HepG2 (cell line): ENCODE results near the gene CLPTM1. TPM values are rescaled to one million over a fixed set of nuclear protein-coding genes. Genes with fewer than 3 reads are reported as not detected.

ENCODE experiments used
- CBFB ChIP-seq: sonication (generic); formaldehyde crosslinking; IDR thresholded peaks from 2 replicates; pipeline ENCODE4 v1.4.0; 2020; ENCODE audit warnings: missing genetic modification reagents
- IRF2 ChIP-seq: IDR thresholded peaks from 2 replicates; pipeline ENCODE4 v1.6.1; 2018; ENCODE audit warnings: missing genetic modification reagents, missing compliant biosample characterization
- JUND ChIP-seq: sonication (generic); formaldehyde crosslinking; IDR thresholded peaks from 2 replicates; pipeline ENCODE4 v1.8.0; 2022; ENCODE audit warnings: mild to moderate bottlenecking, missing genetic modification reagents
- PRPF4 ChIP-seq: fragments of 200-400 bp; formaldehyde crosslinking; IDR thresholded peaks from 2 replicates; pipeline ENCODE4 v1.6.1; 2016; ENCODE audit warnings: low read length, low read depth; ENCODE audit not compliant: poor library complexity, severe bottlenecking
- SALL2 ChIP-seq: sonication (generic); formaldehyde crosslinking; IDR thresholded peaks from 2 replicates; pipeline ENCODE4 v1.8.1; 2023; ENCODE audit warnings: mild to moderate bottlenecking, missing genetic modification reagents, inconsistent platforms
- TARDBP ChIP-seq: sonication (generic); formaldehyde crosslinking; IDR thresholded peaks from 2 replicates; pipeline ENCODE4 v1.8.0; 2022; ENCODE audit warnings: mild to moderate bottlenecking, missing genetic modification reagents
- TEAD2 ChIP-seq: sonication (generic); formaldehyde crosslinking; IDR thresholded peaks from 2 replicates; pipeline ENCODE4 v1.9.0; 2021; ENCODE audit warnings: missing genetic modification reagents
- TSC22D2 ChIP-seq: sonication (generic); formaldehyde crosslinking; IDR thresholded peaks from 2 replicates; pipeline ENCODE4 v1.5.1; 2020; ENCODE audit warnings: missing genetic modification reagents, mild to moderate bottlenecking, borderline replicate concordance
- ZBTB42 ChIP-seq: sonication (generic); formaldehyde crosslinking; IDR thresholded peaks from 2 replicates; pipeline ENCODE4 v1.5.0; 2020; ENCODE audit warnings: mild to moderate bottlenecking, missing genetic modification reagents
- ZFAT ChIP-seq: sonication (generic); formaldehyde crosslinking; conservative IDR thresholded peaks from 2 replicates; pipeline ENCODE4 v1.8.1; 2023; ENCODE audit warnings: missing genetic modification reagents, inconsistent platforms
- ZFP36L2 ChIP-seq: sonication (generic); formaldehyde crosslinking; IDR thresholded peaks from 2 replicates; pipeline ENCODE4 v1.4.0; 2020; ENCODE audit warnings: missing genetic modification reagents
- ZNF101 ChIP-seq: sonication (generic); formaldehyde crosslinking; IDR thresholded peaks from 2 replicates; pipeline ENCODE4 v1.4.0; 2020; ENCODE audit warnings: mild to moderate bottlenecking, low read depth, missing genetic modification reagents, borderline replicate concordance
- ZNF382 ChIP-seq: sonication (generic); formaldehyde crosslinking; IDR thresholded peaks from 2 replicates; pipeline ENCODE4 v1.5.0; 2020; ENCODE audit warnings: missing genetic modification reagents, mild to moderate bottlenecking, borderline replicate concordance
- ZNF484 ChIP-seq: sonication (generic); formaldehyde crosslinking; IDR thresholded peaks from 2 replicates; pipeline ENCODE4 v1.5.1; 2020; ENCODE audit warnings: mild to moderate bottlenecking, low read depth, missing genetic modification reagents, borderline replicate concordance
- ZNF766 ChIP-seq: sonication (generic); formaldehyde crosslinking; IDR thresholded peaks from 2 replicates; pipeline ENCODE4 v1.5.0; 2020; ENCODE audit warnings: missing genetic modification reagents, borderline replicate concordance
- ZNF773 ChIP-seq: sonication (generic); formaldehyde crosslinking; IDR thresholded peaks from 2 replicates; pipeline ENCODE4 v1.4.0; 2020; ENCODE audit warnings: missing genetic modification reagents, borderline replicate concordance
- ZNF816 ChIP-seq: sonication (generic); formaldehyde crosslinking; IDR thresholded peaks from 2 replicates; pipeline ENCODE4 v1.8.0; 2022; ENCODE audit warnings: missing genetic modification reagents, mild to moderate bottlenecking, borderline replicate concordance
- polyA plus RNA-seq, 8 experiments: library from polyadenylated mRNA; depleted of rRNA in 3 of 8; stranded (reverse) in 7 of 8; unstranded in 1 of 8; fragments of >200 nt; fragmentation: Illumina TruSeq in 4 of 8; extraction: Trizol in 4 of 8; gene quantifications; 2 replicates each; pipeline versions ENCODE4 v1.2.1 to v1.2.3, GENCODE V29; 2011 to 2016; ENCODE audit warnings: low read depth in 4 of 8, missing spikeins in 1 of 8, mixed read lengths in 1 of 8; ENCODE audit not compliant: insufficient read depth in 1 of 8
- total RNA-seq, 5 experiments: library from RNA; depleted of rRNA; stranded (reverse); fragments of >200 nt; fragmentation: Illumina TruSeq; extraction: Trizol; gene quantifications; 2 replicates each; pipeline ENCODE4 v1.2.3, GENCODE V29; 2016; ENCODE audit warnings: low read depth in 1 of 5
- TF ChIP-seq, protein P1 (sequence below): sonication (generic); formaldehyde crosslinking; IDR thresholded peaks from 2 replicates; pipeline ENCODE4 v1.4.0; 2020; ENCODE audit warnings: missing genetic modification reagents, mild to moderate bottlenecking, borderline replicate concordance
- TF ChIP-seq, protein P2 (sequence below): sonication (generic); formaldehyde crosslinking; IDR thresholded peaks from 2 replicates; pipeline ENCODE4 v1.4.0; 2020; ENCODE audit warnings: mild to moderate bottlenecking, missing genetic modification reagents
- TF ChIP-seq, protein P3 (sequence below): sonication (generic); formaldehyde crosslinking; IDR thresholded peaks from 2 replicates; pipeline ENCODE4 v1.8.0; 2022; ENCODE audit warnings: mild to moderate bottlenecking, missing genetic modification reagents
- TF ChIP-seq, protein P4 (sequence below): sonication (generic); formaldehyde crosslinking; IDR thresholded peaks from 2 replicates; pipeline ENCODE4 v1.5.0; 2020; ENCODE audit warnings: missing genetic modification reagents, mild to moderate bottlenecking, borderline replicate concordance

Gene CLPTM1
- total and polyA plus RNA-seq, 2 of the 13 experiments (the other 11 are each of a cell fraction or from before 2014, with no cell fraction given): 34.9 to 42.8 TPM

DNA sequence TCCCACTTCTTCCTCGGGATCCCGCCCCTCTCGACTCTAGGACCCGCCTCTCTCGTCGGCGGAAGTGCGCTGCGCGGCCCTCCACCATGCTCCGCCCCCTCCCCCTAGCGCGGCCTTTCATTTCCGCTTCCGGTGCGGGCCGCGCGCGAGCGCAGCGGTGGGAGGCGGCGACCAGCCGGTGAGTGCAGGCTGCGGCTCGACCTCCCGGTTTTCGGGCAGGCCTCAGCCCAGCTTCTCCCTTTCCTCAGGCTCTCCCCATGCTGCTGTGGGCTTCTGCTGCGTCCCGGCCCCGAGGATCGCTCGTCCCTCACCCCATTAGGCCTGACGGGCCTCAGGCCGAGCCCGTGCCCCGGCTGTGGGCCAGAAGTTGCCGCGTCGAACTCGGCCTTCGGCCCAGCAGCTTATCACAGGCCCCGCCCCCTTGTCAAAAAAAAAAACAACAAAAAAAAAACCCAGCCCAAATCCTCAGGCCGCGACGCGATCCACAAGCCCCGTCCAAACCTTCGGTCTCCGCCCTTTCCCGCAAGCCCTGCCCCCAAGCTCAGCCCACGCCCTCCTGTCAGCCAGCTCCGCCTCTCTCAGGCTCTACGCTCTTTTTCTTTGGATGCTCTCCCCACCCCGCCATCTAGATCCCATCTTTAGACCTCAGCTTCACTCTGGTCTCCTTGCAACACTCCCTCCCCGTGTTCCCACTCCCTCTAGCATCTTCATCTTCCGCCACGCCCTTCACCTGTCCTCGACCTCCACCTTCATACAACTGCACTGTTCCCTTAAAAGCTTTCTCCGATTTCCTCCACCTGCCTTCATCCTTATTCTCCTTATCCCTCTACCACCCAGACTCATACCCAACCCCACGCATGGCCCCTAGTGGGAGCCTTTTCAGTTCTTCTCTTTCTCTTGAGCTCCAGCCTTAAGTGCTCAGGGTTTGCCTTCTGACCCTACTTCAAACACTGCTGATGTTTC lies 84.0 kb downstream of the CLPTM1 start, which contains the start of gene CLASRP (continued):
- TF ChIP-seq, protein P1, sequence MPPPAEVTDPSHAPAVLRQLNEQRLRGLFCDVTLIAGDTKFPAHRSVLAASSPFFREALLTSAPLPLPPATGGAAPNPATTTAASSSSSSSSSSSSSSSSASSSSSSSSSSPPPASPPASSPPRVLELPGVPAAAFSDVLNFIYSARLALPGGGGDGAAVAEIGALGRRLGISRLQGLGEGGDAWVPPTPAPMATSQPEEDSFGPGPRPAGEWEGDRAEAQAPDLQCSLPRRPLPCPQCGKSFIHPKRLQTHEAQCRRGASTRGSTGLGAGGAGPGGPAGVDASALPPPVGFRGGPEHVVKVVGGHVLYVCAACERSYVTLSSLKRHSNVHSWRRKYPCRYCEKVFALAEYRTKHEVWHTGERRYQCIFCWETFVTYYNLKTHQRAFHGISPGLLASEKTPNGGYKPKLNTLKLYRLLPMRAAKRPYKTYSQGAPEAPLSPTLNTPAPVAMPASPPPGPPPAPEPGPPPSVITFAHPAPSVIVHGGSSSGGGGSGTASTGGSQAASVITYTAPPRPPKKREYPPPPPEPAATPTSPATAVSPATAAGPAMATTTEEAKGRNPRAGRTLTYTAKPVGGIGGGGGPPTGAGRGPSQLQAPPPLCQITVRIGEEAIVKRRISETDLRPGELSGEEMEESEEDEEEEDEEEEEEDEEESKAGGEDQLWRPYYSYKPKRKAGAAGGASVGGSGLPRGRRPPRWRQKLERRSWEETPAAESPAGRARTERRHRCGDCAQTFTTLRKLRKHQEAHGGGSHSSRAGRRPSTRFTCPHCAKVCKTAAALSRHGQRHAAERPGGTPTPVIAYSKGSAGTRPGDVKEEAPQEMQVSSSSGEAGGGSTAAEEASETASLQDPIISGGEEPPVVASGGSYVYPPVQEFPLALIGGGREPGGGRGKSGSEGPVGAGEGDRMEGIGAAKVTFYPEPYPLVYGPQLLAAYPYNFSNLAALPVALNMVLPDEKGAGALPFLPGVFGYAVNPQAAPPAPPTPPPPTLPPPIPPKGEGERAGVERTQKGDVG (CRISPR knock-in tag): no peak; the same call in 1 of the 2 replicates
- TF ChIP-seq ZNF816 (CRISPR knock-in tag): 0 out of 2 replicates have a peak, but pooled peaks have one; percentile 45
- peak; percentile 62; the same call in 1 of the 2 replicates for TF ChIP-seq ZNF773 (CRISPR knock-in tag)
- no peak for TF ChIP-seq ZNF382 (CRISPR knock-in tag)
- TF ChIP-seq SALL2 (CRISPR knock-in tag): peak; percentile 35; the same call in 1 of the 2 replicates
- TF ChIP-seq TEAD2: peak; percentile 65; the same call in 1 of the 2 replicates
- no peak for TF ChIP-seq ZNF101 (CRISPR knock-in tag)
- TF ChIP-seq ZFP36L2 (CRISPR knock-in tag): 0 out of 2 replicates have a peak, but pooled peaks have one; percentile 52
- TF ChIP-seq, protein P2, sequence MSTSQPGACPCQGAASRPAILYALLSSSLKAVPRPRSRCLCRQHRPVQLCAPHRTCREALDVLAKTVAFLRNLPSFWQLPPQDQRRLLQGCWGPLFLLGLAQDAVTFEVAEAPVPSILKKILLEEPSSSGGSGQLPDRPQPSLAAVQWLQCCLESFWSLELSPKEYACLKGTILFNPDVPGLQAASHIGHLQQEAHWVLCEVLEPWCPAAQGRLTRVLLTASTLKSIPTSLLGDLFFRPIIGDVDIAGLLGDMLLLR (CRISPR knock-in tag): peak; percentile 77; the same call in 1 of the 2 replicates
- 0 out of 2 replicates have a peak, but pooled peaks have one; percentile 40 for TF ChIP-seq TSC22D2
- TF ChIP-seq JUND: no peak; the same call in 1 of the 2 replicates
- TF ChIP-seq CBFB (CRISPR knock-in tag): no peak
- TF ChIP-seq, protein P3, sequence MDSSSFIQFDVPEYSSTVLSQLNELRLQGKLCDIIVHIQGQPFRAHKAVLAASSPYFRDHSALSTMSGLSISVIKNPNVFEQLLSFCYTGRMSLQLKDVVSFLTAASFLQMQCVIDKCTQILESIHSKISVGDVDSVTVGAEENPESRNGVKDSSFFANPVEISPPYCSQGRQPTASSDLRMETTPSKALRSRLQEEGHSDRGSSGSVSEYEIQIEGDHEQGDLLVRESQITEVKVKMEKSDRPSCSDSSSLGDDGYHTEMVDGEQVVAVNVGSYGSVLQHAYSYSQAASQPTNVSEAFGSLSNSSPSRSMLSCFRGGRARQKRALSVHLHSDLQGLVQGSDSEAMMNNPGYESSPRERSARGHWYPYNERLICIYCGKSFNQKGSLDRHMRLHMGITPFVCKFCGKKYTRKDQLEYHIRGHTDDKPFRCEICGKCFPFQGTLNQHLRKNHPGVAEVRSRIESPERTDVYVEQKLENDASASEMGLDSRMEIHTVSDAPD (CRISPR knock-in tag): no peak
- TF ChIP-seq ZFAT: no peak
- TF ChIP-seq, protein P4, sequence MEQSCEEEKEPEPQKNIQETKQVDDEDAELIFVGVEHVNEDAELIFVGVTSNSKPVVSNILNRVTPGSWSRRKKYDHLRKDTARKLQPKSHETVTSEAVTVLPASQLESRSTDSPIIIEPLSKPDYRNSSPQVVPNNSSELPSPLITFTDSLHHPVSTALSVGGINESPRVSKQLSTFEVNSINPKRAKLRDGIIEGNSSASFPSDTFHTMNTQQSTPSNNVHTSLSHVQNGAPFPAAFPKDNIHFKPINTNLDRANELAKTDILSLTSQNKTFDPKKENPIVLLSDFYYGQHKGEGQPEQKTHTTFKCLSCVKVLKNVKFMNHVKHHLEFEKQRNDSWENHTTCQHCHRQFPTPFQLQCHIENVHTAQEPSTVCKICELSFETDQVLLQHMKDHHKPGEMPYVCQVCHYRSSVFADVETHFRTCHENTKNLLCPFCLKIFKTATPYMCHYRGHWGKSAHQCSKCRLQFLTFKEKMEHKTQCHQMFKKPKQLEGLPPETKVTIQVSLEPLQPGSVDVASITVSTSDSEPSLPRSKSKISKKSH: no peak
- TF ChIP-seq IRF2 (CRISPR knock-in tag): peak; percentile 59; the same call in 1 of the 2 replicates
- TF ChIP-seq TARDBP (CRISPR knock-in tag): peak; percentile 6; the same call in 1 of the 2 replicates
- 0 out of 2 replicates have a peak, but pooled peaks have one; percentile 59 for TF ChIP-seq ZNF766 (CRISPR knock-in tag)
- no peak for TF ChIP-seq PRPF4
- TF ChIP-seq ZNF484 (CRISPR knock-in tag): no peak
- no peak for TF ChIP-seq ZBTB42 (CRISPR knock-in tag)
